GM21390 (cell line): Measurements from ENCODE around the gene IL9R.
"Not testable (repeated sequence)": the region's sequence is repeated elsewhere in the genome, so short reads cannot be mapped to it uniquely, and the experiment has no call there.

Experiments used
- ATAC-seq: cut with Tn5 transposase; IDR thresholded peaks from one replicate; pipeline ENCODE4 v1.9.1; 2021; ENCODE audit not compliant: unreplicated experiment

Gene IL9R

GRCh38 chrX:155998116-155998515, 620 bp downstream of the IL9R start:
- ATAC-seq: no peak

GRCh38 chrX:155998761-155999510, 1.4 kb downstream of the IL9R start:
- ATAC-seq: no peak

DNA sequence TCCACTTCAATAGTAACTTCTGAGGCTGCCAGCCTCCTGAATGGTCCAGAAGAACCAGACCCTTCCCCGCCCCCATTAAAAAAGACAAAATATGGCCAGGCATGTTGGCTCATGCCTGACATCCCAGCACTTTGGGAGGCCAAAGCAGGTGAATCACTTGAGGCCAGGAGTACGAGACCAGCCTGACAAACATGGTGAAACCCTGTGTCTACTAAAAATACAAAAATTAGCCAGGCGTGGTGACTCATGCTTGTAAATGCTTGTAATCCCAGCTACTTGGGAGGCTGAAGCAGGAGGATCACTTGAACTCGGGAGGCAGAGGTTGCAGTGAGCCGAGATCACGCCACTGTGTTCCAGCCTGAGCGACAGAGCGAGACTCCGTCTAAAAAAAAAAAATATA, 2.3 kb downstream of the IL9R start:
- ATAC-seq: not testable (repeated sequence)

DNA sequence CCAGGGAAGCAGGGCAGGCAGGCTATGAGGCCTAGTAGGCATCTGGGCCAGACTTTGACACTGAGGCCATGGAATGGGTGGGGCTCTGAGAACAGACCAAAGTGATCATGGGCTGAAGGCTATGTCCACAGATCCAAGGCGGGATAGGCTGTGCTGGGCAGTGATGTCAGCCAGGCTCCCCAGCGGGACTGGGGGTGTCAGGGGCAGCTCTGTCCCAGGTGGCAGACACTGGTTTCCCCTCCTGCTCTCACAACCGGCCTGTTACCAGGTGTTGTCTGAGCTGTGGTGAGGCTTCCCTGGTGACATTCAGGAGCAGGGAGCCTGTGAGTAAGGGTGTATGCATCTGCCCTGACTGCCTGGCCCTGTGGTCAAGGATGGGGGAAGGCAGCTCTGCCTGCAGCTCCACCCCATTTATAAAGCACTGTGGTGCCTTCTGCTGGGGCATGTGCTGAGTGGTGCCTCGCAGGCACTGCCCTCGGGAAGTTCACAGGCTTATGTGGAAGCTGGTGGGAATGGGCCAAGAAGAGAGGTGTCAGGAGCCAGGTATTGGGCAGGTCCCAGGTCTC, 2.9 kb downstream of the IL9R start:
- no peak for ATAC-seq

DNA sequence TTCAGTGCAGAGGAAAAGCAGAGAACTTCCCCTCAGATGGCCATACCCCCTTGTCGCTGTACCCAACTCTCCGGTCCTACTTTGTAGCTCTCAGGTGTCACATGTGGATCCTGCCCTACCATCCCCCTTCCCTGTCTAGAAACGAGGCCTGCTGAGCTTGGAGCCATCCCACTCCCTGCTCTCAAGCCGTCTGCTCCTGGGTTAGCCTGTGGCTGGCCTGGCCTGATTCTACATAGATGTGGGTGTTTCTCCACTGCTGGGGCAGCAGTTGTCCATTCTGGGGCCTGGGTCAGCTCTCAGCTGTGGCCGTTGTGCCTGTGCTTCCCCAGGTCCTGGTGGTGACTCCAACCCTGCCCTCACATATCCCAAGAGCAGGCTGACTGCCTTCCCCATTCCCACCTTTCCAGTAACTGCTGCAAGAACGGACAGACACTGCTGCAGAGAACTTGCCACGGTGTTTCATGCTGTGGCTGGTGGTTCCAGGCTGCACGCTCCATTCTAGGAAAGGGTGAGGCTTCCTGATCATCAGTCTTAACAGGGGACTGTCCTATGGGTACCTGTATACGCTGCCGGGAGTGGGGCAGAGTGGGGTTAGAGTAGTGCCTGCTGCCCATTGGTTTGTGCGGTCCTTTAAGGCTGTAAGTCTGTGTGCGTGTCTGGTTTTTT, 3.6 kb downstream of the IL9R start:
- no peak for ATAC-seq

- ATAC-seq: no peak
Observed at GRCh38 chrX:156001667-156002021, 4.1 kb downstream of the IL9R start.

GRCh38 chrX:156002507-156002906, 5.0 kb downstream of the IL9R start:
- ATAC-seq: no peak

DNA sequence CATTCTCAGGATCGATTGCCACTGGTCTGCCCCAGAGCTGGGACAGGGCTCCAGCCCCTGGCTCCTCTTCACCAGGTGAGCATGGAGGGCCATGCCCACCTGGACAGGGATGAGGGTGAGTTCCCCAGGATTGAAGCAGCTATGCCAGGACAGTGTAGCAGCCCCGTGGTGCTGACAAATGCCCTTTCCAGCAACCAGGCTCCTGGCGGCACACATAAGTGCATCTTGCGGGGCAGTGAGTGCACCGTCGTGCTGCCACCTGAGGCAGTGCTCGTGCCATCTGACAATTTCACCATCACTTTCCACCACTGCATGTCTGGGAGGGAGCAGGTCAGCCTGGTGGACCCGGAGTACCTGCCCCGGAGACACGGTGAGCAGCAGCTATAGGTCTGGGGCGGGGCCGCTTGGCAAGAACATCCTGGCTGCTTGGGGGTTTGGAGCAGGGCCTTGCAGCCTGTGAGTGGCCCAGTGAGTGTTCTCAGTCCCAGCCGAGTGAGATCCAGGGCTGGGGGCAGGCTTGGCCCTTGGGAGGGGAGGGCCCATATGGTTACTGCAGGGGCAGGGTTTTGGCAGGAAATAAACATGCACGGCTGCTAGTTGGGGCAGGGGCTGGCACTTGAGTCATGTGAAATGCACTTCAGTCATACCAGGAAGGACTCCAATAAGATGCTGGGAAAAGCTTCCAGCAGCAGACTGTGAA, 6.1 kb downstream of the IL9R start:
- ATAC-seq: no peak

GRCh38 chrX:156004256-156004655, 6.8 kb downstream of the IL9R start:
- no peak for ATAC-seq

DNA sequence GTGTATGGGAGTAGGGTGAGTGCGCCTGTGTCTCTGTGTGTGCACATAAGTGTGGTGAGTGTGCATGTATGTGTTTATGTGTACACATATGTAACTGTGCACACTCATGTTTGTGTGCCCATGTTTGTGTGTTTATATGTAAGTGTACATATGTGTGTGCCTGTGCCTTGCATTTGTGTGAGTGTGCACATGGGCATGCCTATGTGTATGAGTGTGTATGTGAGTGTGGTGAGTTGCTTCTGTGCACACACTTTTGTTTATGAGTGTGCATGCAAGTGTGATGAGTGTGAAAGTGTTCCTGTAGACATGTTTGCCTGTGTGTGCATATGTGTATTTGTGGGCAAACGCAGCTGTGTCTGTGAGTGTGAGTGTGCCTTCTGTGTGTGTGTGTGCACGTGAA, 7.2 kb downstream of the IL9R start:
- no peak for ATAC-seq

- no peak for ATAC-seq
Observed at GRCh38 chrX:156005144-156005543, 7.6 kb downstream of the IL9R start.

DNA sequence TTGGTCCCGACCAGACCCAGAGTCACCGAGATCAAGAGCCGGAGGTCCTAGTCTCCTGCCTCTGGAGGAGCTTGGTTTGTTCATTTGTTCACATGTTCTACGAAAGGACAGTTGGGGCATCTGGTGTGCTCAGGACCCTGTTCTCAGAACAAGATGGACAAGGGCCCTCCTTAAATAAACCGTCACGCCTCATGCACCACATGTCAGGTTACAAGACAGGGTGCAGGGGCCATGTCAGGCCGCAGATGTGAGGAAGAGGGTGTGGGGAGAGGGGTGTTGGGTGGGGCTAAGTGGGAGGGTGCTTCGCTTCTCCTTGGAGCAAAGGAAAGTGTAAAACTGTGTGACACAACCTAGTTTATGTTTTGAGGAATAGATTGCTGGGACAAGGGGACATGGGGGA, 9.0 kb downstream of the IL9R start:
- not testable (repeated sequence) for ATAC-seq

GRCh38 chrX:156008379-156008778, 10.9 kb downstream of the IL9R start:
- not testable (repeated sequence) for ATAC-seq

- no peak for ATAC-seq
Observed at GRCh38 chrX:156008915-156009314, 11.4 kb downstream of the IL9R start.

DNA sequence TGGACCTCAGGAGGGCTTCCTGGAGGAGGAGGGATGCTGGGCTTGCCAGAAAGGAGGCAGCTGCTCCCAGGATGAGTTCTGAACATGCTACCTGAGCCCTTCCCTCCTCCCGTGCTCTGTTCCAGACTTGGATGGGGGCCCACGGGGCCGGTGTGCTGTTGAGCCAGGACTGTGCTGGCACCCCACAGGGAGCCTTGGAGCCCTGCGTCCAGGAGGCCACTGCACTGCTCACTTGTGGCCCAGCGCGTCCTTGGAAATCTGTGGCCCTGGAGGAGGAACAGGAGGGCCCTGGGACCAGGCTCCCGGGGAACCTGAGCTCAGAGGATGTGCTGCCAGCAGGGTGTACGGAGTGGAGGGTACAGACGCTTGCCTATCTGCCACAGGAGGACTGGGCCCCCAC, 12.2 kb downstream of the IL9R start:
- ATAC-seq: not testable (repeated sequence)

- ATAC-seq: not testable (repeated sequence)
Observed at GRCh38 chrX:156013286-156013953, 15.9 kb downstream of the IL9R start.

DNA sequence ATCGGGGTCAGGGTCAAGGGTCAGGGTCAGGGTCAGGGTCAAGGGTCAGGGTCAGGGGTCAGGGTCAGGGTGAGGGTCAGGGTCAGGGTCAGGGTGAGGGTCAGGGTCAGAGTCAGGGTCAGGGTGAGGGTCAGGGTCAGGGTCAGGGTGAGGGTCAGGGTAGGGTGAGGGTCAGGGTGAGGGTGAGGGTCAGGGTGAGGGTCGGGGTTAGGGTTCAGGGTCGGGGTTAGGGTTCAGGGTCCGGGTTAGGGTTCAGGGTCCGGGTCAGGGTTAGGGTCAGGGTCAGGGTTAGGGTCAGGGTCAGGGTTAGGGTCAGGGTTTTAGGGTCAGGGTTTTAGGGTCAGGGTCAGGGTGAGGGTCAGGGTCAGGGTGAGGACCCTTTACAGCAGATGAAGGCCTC, 22.4 kb downstream of the IL9R start:
- not testable (repeated sequence) for ATAC-seq

GRCh38 chrX:156023002-156023401, 25.5 kb downstream of the IL9R start:
- not testable (repeated sequence) for ATAC-seq

DNA sequence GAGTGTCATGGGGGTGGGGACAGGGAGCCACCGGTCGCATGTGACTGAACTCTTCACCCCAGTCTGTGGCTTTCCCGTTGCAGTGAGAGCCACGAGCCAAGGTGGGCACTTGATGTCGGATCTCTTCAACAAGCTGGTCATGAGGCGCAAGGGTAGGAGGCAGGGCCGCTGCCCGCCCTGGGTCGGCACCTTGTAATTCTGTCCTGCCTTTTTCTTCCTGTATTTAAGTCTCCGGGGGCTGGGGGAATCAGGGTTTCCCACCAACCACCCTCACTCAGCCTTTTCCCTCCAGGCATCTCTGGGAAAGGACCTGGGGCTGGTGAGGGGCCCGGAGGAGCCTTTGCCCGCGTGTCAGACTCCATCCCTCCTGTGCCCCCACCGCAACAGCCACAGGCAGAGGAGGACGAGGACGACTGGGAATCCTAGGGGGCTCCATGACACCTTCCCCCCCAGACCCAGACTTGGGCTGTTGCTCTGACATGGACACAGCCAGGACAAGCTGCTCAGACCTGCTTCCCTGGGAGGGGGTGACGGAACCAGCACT, 27.5 kb downstream of the IL9R start:
- not testable (repeated sequence) for ATAC-seq

- not testable (repeated sequence) for ATAC-seq
Observed at GRCh38 chrX:156028653-156029237, 31.2 kb downstream of the IL9R start.
